H1 (cell line): Measurements from ENCODE around the gene SOX6. TPM values are rescaled to one million over a fixed set of nuclear protein-coding genes. Genes with fewer than 3 reads are reported as not detected.

ENCODE experiments used
- CTCF ChIA-PET: fragments of 300-600 bp; sonication (Branson Sonifier 250); formaldehyde crosslinking; loops from one replicate; lab custom pipeline; 2021; ENCODE audit not compliant: partially characterized antibody; lab: Charles Lee
- POLR2A ChIA-PET: fragments of 300-600 bp; sonication (Branson Sonifier 250); formaldehyde crosslinking; loops from one replicate; lab custom pipeline; 2021; ENCODE audit warnings: inconsistent platforms; ENCODE audit not compliant: partially characterized antibody; lab: Charles Lee
- DNase-seq, 2 experiments: peaks; one replicate each; pipeline versions ENCODE4 v3.0.0 to v3.0.0-alpha.2; 2010 to 2022; ENCODE audit warnings: low spot score in 2 of 2, low read depth in 1 of 2, mixed read lengths in 1 of 2
- FAIRE-seq: peaks from 2 replicates; lab custom pipeline; 2011; peaks lifted over from hg19 to GRCh38; lab: Jason Lieb, UNC
- H2AFZ ChIP-seq: 2 replicates; pipeline ENCODE4 v1.8.1; 2012; ENCODE audit warnings: low read length, inconsistent platforms
- H2AK5ac ChIP-seq: 2 replicates; pipeline ENCODE4 v1.6.1; 2013; ENCODE audit warnings: low read depth, low read length
- H2BK120ac ChIP-seq: replicated peaks from 2 replicates; pipeline ENCODE3; 2013; ENCODE audit warnings: low read depth, low read length, inconsistent platforms
- H2BK12ac ChIP-seq: 2 replicates; pipeline ENCODE4 v1.6.1; 2013; ENCODE audit warnings: low read depth, low read length
- H2BK15ac ChIP-seq: 2 replicates; pipeline ENCODE4 v1.6.1; 2013; ENCODE audit warnings: low read length
- H2BK20ac ChIP-seq: 2 replicates; pipeline ENCODE4 v1.6.1; 2013; ENCODE audit warnings: low read length
- H2BK5ac ChIP-seq: 2 replicates; pipeline ENCODE4 v1.6.1; 2013; ENCODE audit warnings: low read depth, low read length
- H3K14ac ChIP-seq: 2 replicates; pipeline ENCODE4 v1.6.1; 2013; ENCODE audit warnings: inconsistent platforms; ENCODE audit not compliant: insufficient read length
- H3K18ac ChIP-seq: 2 replicates; pipeline ENCODE4 v1.6.1; 2013; ENCODE audit warnings: low read length; ENCODE audit errors: extremely low read depth
- H3K23ac ChIP-seq: 2 replicates; pipeline ENCODE4 v1.6.1; 2013; ENCODE audit warnings: inconsistent platforms; ENCODE audit not compliant: insufficient read length
- H3K23me2 ChIP-seq: 2 replicates; pipeline ENCODE4 v1.6.1; 2013; ENCODE audit warnings: low read depth, low read length
- H3K27ac ChIP-seq: 2 replicates; pipeline ENCODE4 v1.6.1; 2011; ENCODE audit warnings: low read depth, low read length, inconsistent platforms
- H3K27me3 ChIP-seq, 4 experiments: replicated peaks in 1 of 4; 1 replicate in 1 of 4; 2 replicates in 3 of 4; pipeline versions ENCODE4 v1.6.1 to v1.8.1; 2011 to 2013; ENCODE audit warnings: low read length in 3 of 4, mild to moderate bottlenecking in 3 of 4, inconsistent platforms in 2 of 4, mixed read lengths in 2 of 4, moderate library complexity in 1 of 4; ENCODE audit not compliant: control insufficient read depth in 3 of 4, insufficient read depth in 3 of 4; ENCODE audit errors: extremely low read depth in 1 of 4
- H3K36me3 ChIP-seq, 4 experiments: 2 replicates each; pipeline versions ENCODE4 v1.6.1 to v1.8.1; 2011 to 2013; ENCODE audit warnings: mild to moderate bottlenecking in 4 of 4, low read length in 3 of 4, moderate library complexity in 2 of 4, control low read depth in 1 of 4, inconsistent platforms in 1 of 4; ENCODE audit not compliant: insufficient read depth in 4 of 4, control insufficient read depth in 2 of 4
- H3K4ac ChIP-seq: replicated peaks from 2 replicates; pipeline ENCODE3; 2013; ENCODE audit warnings: low read length, low read depth, mixed read lengths, inconsistent platforms; ENCODE audit not compliant: insufficient read length
- H3K4me1 ChIP-seq, 4 experiments: replicated peaks in 1 of 4; 1 replicate in 1 of 4; 2 replicates in 3 of 4; pipeline versions ENCODE4 v1.6.1 to v1.8.1; 2011 to 2013; ENCODE audit warnings: low read length in 3 of 4, inconsistent platforms in 2 of 4, mixed read lengths in 1 of 4; ENCODE audit not compliant: insufficient read depth in 4 of 4, control insufficient read depth in 3 of 4
- H3K4me2 ChIP-seq, 2 experiments: 2 replicates each; pipeline versions ENCODE4 v1.6.1 to v1.8.1; 2011 to 2013; ENCODE audit warnings: low read depth in 2 of 2, low read length in 2 of 2, control low read depth in 1 of 2, inconsistent platforms in 1 of 2, mild to moderate bottlenecking in 1 of 2; ENCODE audit not compliant: insufficient read depth in 1 of 2
- H3K4me3 ChIP-seq, 4 experiments: fragments of 200-600, 300-600 bp in 1 of 4; sonication (generic), shearing (Covaris generic), sonication (Bioruptor Twin) in 1 of 4; 2 replicates each; pipeline versions ENCODE4 v1.5.1 to v1.8.1; 2011 to 2016; ENCODE audit warnings: low read length in 4 of 4, low read depth in 3 of 4, control low read depth in 2 of 4, inconsistent platforms in 2 of 4, mild to moderate bottlenecking in 2 of 4, mixed read lengths in 1 of 4, moderate library complexity in 1 of 4; ENCODE audit not compliant: insufficient read depth in 2 of 4; ENCODE audit errors: extremely low read depth in 1 of 4
- H3K56ac ChIP-seq: replicated peaks from 2 replicates; pipeline ENCODE3; 2013; ENCODE audit warnings: low read depth, mild to moderate bottlenecking, mixed read lengths, low read length, inconsistent platforms; ENCODE audit not compliant: insufficient read length
- H3K79me1 ChIP-seq: 2 replicates; pipeline ENCODE4 v1.6.1; 2013; ENCODE audit warnings: low read depth, low read length, control low read depth
- H3K79me2 ChIP-seq, 2 experiments: 2 replicates each; pipeline versions ENCODE4 v1.6.1 to v1.8.1; 2012 to 2013; ENCODE audit warnings: low read length in 2 of 2, mild to moderate bottlenecking in 2 of 2, inconsistent platforms in 1 of 2; ENCODE audit not compliant: insufficient read depth in 2 of 2, control insufficient read depth in 1 of 2
- H3K9ac ChIP-seq, 4 experiments: replicated peaks in 1 of 4; 1 replicate in 1 of 4; 2 replicates in 3 of 4; pipeline versions ENCODE4 v1.6.1 to v1.8.1; 2011 to 2013; ENCODE audit warnings: low read depth in 3 of 4, low read length in 3 of 4, control low read depth in 2 of 4, mild to moderate bottlenecking in 2 of 4, moderate library complexity in 2 of 4, inconsistent platforms in 1 of 4; ENCODE audit errors: extremely low read depth in 1 of 4
- H3K9me3 ChIP-seq, 2 experiments: 2 replicates each; pipeline versions ENCODE4 v1.6.1 to v1.8.1; 2012 to 2013; ENCODE audit warnings: mild to moderate bottlenecking in 2 of 2, moderate library complexity in 2 of 2, control low read depth in 1 of 2, inconsistent platforms in 1 of 2, low read depth in 1 of 2, low read length in 1 of 2, mixed read lengths in 1 of 2; ENCODE audit not compliant: insufficient read depth in 2 of 2
- H4K20me1 ChIP-seq, 2 experiments: replicated peaks in 1 of 2; 2 replicates each; pipeline versions ENCODE3 to v1.8.1; 2011 to 2013; ENCODE audit warnings: inconsistent platforms in 2 of 2, low read length in 2 of 2, mild to moderate bottlenecking in 1 of 2; ENCODE audit not compliant: insufficient read depth in 2 of 2, control insufficient read depth in 1 of 2
- H4K5ac ChIP-seq: 2 replicates; pipeline ENCODE4 v1.6.1; 2013; ENCODE audit warnings: low read length, low read depth, mixed read lengths, inconsistent platforms; ENCODE audit not compliant: insufficient read length
- H4K8ac ChIP-seq: 2 replicates; pipeline ENCODE4 v1.8.0; 2013; ENCODE audit warnings: mild to moderate bottlenecking, moderate library complexity, low read length, inconsistent platforms; ENCODE audit not compliant: insufficient read depth; ENCODE audit errors: extremely low read depth
- H4K91ac ChIP-seq: replicated peaks from 2 replicates; pipeline ENCODE3; 2013; ENCODE audit warnings: low read length, mixed read lengths, inconsistent platforms; ENCODE audit not compliant: insufficient read length
- WGBS, 2 experiments: shearing (Covaris generic) in 1 of 2; methylation state at CpG; one replicate each; pipeline versions ENCODE4 v1.1.6 to v1.1.7; 2013 to 2015; ENCODE audit warnings: low lambda C conversion rate in 2 of 2, mixed read lengths in 2 of 2, inconsistent platforms in 1 of 2, low coverage in 1 of 2, missing lambda C conversion rate in 1 of 2; ENCODE audit not compliant: insufficient replicate concordance in 2 of 2, insufficient coverage in 1 of 2, insufficient read length in 1 of 2; ENCODE audit errors: extremely low coverage in 1 of 2, missing lambda C conversion rate in 1 of 2; 5-methylcytosine and 5-hydroxymethylcytosine counted together
- polyA plus RNA-seq, 7 experiments: library from polyadenylated mRNA; depleted of rRNA in 3 of 7; stranded (reverse) in 5 of 7; unstranded in 2 of 7; fragments of >200 nt in 5 of 7; fragments of 200-250 nt in 2 of 7; gene quantifications; 1 replicate in 5 of 7; 2 replicates in 1 of 7; 4 replicates in 1 of 7; pipeline versions ENCODE4 v1.2.1 to v1.2.3, GENCODE V29; 2011 to 2013; ENCODE audit warnings: missing spikeins in 2 of 7, mixed read lengths in 2 of 7
- total RNA-seq: library from RNA; stranded (reverse); fragmentation: NEBNext Ultra II Directional; extraction: Animal tissue kit (Norgen Biotek cat#: 25700); gene quantifications from 2 replicates; pipeline ENCODE4 v1.2.1, GENCODE V29; 2021

SOX6 gene
- total and polyA plus RNA-seq, 2 of the 8 experiments (the other 6 are each of a cell fraction or from before 2014, with no cell fraction given), result 0.09 TPM; not detected in 1

GRCh38 chr11:16098526-16099205 lies 257.7 kb downstream of the SOX6 start:
- H4K91ac ChIP-seq, result no peak overlapping the region
- H3K9ac ChIP-seq, result no peak overlapping the region
- H2BK120ac ChIP-seq, result no peak overlapping the region
- no peaks in the 10 kb centered on the region for H3K23me2 ChIP-seq
- DNase-seq (no peak), FAIRE-seq (no peak)
- H3K4me3 ChIP-seq, result no peak overlapping the region
- no peaks in the 10 kb centered on the region for H3K27me3 ChIP-seq
- H2AFZ ChIP-seq, result no peak overlapping the region
- H2BK20ac ChIP-seq, result no peak overlapping the region
- H3K23ac ChIP-seq, result no peak overlapping the region
- no peak overlapping the region for H2BK5ac ChIP-seq
- POLR2A ChIA-PET, result no interaction called here
- H3K18ac ChIP-seq, result no peak overlapping the region
- no peaks in the 10 kb centered on the region for H3K9me3 ChIP-seq
- H3K27ac ChIP-seq, result no peak overlapping the region
- no peak overlapping the region for H3K4ac ChIP-seq
- no peak overlapping the region for H3K14ac ChIP-seq
- no peak overlapping the region for H3K4me2 ChIP-seq
- CTCF ChIA-PET, result no interaction called here
- H4K8ac ChIP-seq, result no peak overlapping the region
- no peaks in the 10 kb centered on the region for H3K79me2 ChIP-seq
- no peak overlapping the region for H2AK5ac ChIP-seq
- H4K5ac ChIP-seq, result no peak overlapping the region
- H3K56ac ChIP-seq, result no peak overlapping the region
- H3K36me3 ChIP-seq, result no peaks in the 10 kb centered on the region
- 96% methylated on average over 3 of the region's 3 CpGs; no CpG with 5 or more reads in 1 of the 2 experiments for WGBS, 2 experiments
- H2BK15ac ChIP-seq, result no peak overlapping the region
- H2BK12ac ChIP-seq, result no peak overlapping the region
- no peaks in the 10 kb centered on the region for H4K20me1 ChIP-seq
- H3K79me1 ChIP-seq, result no peaks in the 10 kb centered on the region
- H3K4me1 ChIP-seq, result no peaks in the 10 kb centered on the region; a peak in 1 of 7 replicates
